Astrocyte of the spinal cord (primary cell): ENCODE results near the gene PDE6G.

Experiments used
- DNase-seq: peaks from one replicate; pipeline ENCODE4 v3.0.0; 2011; ENCODE audit warnings: low read depth, low spot score
- H3K4me3 ChIP-seq: 2 replicates; pipeline ENCODE4 v1.5.1; 2011; ENCODE audit warnings: low read depth, mild to moderate bottlenecking, low read length, moderate library complexity
- in situ Hi-C: cut with HindIII; loops from 2 replicates; pipeline ENCODE4 v1.10.0; 2017; ENCODE audit warnings: low sequenced_read_pairs
- TF ChIP-seq, protein P1 (sequence below): IDR thresholded peaks from 2 replicates; pipeline ENCODE4 v1.5.1; 2012; ENCODE audit warnings: low read depth, mild to moderate bottlenecking, low read length, inconsistent platforms

The PDE6G gene

DNA sequence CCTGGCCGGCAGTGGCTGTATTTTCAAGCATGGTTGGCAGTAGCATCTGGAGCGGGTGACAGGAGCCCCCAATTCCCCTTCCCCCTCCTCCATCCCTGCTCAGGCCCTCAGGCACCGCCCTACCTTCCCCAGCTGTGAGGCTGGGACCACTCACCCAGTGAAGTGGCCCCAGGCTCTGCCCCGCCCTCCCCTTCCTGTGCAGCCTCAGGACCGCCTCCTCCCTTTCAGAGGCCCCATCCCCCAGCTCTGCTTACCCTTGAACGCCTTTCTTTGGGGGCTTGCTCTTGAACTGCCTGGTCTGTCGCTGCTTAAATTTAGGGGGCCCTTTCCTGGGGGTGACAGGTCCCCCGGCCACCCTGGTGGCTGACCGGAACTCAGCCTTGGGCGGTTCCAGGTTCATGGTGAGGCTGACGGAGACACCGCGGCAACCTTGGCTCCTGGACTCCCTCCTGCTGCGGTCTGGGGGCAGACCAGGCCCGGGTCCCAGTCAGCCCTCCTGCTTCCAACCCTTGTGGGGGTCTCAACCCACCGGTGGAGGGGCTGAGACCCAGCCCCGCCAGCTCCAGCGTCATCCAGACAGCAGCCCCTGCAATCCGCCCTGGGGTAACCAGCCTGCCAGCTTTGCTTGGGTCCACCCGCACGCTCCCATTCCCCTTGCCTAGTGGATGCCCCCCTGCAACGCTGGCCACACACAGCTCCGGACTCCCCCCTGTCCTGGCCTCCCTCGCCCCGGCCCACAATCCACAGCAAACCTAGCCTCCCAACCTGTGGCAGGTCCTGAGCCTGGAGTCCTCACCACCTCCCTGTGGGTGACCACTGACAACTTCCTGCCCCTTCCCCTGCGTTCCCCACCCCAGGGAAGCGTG lies 3.2 kb downstream of the PDE6G start:
- TF ChIP-seq, protein P1, sequence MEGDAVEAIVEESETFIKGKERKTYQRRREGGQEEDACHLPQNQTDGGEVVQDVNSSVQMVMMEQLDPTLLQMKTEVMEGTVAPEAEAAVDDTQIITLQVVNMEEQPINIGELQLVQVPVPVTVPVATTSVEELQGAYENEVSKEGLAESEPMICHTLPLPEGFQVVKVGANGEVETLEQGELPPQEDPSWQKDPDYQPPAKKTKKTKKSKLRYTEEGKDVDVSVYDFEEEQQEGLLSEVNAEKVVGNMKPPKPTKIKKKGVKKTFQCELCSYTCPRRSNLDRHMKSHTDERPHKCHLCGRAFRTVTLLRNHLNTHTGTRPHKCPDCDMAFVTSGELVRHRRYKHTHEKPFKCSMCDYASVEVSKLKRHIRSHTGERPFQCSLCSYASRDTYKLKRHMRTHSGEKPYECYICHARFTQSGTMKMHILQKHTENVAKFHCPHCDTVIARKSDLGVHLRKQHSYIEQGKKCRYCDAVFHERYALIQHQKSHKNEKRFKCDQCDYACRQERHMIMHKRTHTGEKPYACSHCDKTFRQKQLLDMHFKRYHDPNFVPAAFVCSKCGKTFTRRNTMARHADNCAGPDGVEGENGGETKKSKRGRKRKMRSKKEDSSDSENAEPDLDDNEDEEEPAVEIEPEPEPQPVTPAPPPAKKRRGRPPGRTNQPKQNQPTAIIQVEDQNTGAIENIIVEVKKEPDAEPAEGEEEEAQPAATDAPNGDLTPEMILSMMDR: no peak
- no peak for DNase-seq
- in situ Hi-C loops: no loop called here
- no peak overlapping the region for H3K4me3 ChIP-seq

- peak; percentile 88 for DNase-seq
- TF ChIP-seq, protein P1: no peak
- H3K4me3 ChIP-seq: no peak overlapping the region
- in situ Hi-C loops: no loop called here
These were observed 4.7 kb downstream of the PDE6G start for GRCh38 chr17:81651692-81652091.

- in situ Hi-C loops: no loop called here
- DNase-seq: no peak
- TF ChIP-seq, protein P1: no peak
These were observed 5.4 kb downstream of the PDE6G start for GRCh38 chr17:81650951-81651350.

DNA sequence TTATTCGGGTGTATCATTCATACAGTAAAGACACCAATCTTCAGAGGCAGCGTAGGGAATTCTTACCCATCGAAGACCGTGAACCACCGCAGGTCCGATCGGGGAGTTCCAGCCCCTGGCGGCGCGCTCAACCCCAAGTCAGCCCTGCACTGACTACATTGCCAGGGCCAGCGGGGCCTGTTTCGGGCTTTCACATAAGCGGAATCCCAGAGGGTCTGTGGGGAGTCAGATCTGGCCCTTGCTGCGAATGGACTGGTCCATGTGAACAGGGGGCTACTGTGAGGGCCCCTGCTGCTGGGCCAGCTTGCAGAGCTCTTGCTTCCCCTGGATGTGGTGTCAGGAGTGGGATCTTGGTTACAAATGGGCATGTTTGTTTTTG lies 7.6 kb downstream of the PDE6G start:
- no peak overlapping the region for H3K4me3 ChIP-seq
- TF ChIP-seq, protein P1: no peak
- DNase-seq: no peak
- in situ Hi-C loops: no loop called here

More at GRCh38 chr17:81650951-81651350, 5.4 kb downstream of the PDE6G start:
- no peak overlapping the region for H3K4me3 ChIP-seq

DNA sequence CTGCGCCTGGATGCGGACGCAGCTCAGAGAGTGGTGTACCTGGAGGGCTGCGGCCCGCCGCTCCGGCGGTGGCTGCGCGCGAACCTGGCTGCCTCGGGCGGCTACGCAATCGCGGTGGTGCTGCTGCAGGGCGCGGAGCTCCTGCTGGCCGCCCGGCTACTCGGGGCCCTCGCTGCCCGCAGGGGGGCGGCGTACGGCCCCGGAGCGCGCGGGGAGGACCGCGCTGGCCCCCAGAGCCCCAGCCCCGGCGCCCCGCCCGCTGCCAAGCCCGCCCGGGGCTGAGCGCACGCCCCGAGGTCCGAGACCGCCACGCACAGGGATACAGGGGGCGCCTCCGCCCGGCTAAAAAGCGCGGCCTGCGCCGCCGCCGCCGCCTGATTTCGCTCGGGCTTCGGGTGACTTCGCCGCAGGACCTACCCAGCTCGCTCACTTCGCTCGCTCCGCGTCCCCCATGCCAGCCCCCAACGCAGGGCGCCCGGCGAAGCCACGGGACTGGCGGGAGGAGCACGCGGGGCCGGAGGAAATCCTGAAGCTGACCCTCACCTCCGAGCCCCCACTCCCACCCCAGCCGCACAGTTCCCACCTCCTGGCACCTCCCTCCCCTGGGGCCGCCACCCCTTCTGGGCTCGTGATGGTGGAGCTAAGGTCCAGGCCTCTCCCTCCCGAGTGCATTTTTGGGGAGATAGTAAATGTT lies 8.2 kb downstream of the PDE6G start:
- H3K4me3 ChIP-seq: no peak overlapping the region
- DNase-seq: no peak
- TF ChIP-seq, protein P1: no peak
- in situ Hi-C loops: no loop called here

- TF ChIP-seq, protein P1: no peak
- in situ Hi-C loops: no loop called here
- no peak overlapping the region for H3K4me3 ChIP-seq
- no peak for DNase-seq
These were observed 8.7 kb downstream of the PDE6G start for GRCh38 chr17:81647640-81648012.
